ENCODE results near the gene RBFA.
A peak's percentile ranks its signal among the peaks of the same experiment; 100 is the strongest.
"Not testable (repeated sequence)": the region's sequence is repeated elsewhere in the genome, so short reads cannot be mapped to it uniquely, and the experiment has no call there.

RBFA gene

GRCh38 chr18:80004600-80005342, 29.5 kb upstream of the RBFA start:
- no peak overlapping the region for H3K4me2 ChIP-seq (ENCODE audit: low read length)
- peaks cover 3% of the 10 kb centered on the region for H3K4me1 ChIP-seq (ENCODE audit: control insufficient read depth, insufficient read depth, low read length)
- H3K4me3 ChIP-seq (ENCODE audit: low read length) = no peak overlapping the region
- no peaks in the 10 kb centered on the region for H3K36me3 ChIP-seq (ENCODE audit: insufficient read depth, low read length)
- no peaks in the 10 kb centered on the region for H3K9me3 ChIP-seq (replicated peaks; ENCODE audit: low read length)
- no peaks in the 10 kb centered on the region for H3K27me3 ChIP-seq (ENCODE audit: control insufficient read depth, insufficient read depth, low read length)
- no peak overlapping the region for H3K9ac ChIP-seq (ENCODE audit: low read depth, low read length)

DNA sequence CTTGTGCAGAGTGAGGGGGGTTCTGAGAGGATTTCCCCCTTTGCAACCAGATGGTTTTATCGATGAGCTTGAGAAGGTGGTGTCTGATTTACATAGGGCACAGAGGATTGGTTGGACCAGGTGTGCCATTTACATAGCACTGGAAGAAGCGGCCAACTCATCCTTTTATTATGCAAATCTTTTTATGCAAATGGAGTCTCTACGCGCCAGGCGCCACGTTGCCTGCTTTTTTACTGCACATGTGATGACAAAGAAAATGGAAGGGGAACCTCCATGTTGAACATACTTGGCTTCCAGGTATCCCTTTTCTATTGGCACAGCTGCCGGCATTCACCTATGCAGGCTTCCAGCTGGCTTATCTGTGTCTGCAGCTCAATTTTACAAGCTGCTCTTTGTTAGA, 27.5 kb upstream of the RBFA start:
- H3K9ac ChIP-seq (ENCODE audit: low read depth, low read length) = no peak overlapping the region

DNA sequence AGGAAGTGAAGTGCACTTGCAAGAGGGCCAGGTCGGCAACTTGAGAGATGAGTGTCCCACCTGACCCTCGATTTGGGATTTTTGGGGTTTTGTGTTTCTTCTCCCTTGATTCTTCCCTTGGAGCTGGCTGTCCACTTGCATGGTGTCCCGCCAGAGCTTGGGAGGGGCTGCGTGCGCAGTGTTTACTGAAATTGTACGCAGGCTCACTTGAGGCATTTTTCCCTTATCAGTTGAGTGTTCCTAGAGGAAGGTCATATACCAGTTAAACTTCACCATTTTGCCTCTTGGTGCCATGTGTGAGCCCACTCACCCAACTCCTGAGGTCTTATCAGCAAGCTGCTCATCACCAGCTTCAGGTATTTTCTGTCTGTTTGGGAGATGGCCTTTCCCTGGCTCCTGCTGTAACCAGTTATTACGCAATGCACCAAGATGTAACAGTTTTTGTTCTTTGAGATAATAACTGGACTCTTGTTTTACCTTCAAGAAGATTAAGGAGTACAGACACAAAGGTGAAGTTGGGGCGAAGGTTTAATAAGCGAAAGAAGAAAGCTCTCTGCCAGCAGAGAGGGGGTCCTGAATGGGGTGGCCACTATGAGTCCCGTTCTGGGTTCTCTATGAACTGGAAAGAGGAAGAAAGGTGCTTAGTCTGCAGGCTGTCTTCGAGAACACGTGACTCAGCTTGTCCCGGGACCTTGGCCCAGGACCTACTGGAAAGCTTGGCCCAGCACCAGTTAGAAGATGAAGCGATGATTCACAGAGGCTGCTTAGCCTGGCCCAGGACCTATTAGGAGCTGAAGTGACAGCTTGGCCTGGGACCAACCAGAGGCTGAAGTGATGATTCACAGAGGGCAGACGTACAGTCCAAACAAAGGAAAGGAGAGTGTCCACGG, 24.3 kb upstream of the RBFA start:
- Histone ChIP-seq H3K4me2 (ENCODE audit: low read length) (peak overlapping the region; percentile 74), H3K4me3 (ENCODE audit: low read length) (peak overlapping the region; percentile 40), H3K27me3 (ENCODE audit: control insufficient read depth, insufficient read depth, low read length) (no peaks in the 10 kb centered on the region), H3K9ac (ENCODE audit: low read depth, low read length) (no peak overlapping the region), H3K4me1 (ENCODE audit: control insufficient read depth, insufficient read depth, low read length) (peaks cover 14% of the 10 kb centered on the region), H3K36me3 (ENCODE audit: insufficient read depth, low read length) (no peaks in the 10 kb centered on the region), H3K9me3 (replicated peaks; ENCODE audit: low read length) (no peaks in the 10 kb centered on the region)

More for the DNA sequence above, 27.5 kb upstream of the RBFA start:
- no peaks in the 10 kb centered on the region for H3K36me3 ChIP-seq (ENCODE audit: insufficient read depth, low read length)
- H3K4me3 ChIP-seq (ENCODE audit: low read length) = no peak overlapping the region
- no peaks in the 10 kb centered on the region for H3K27me3 ChIP-seq (ENCODE audit: control insufficient read depth, insufficient read depth, low read length)
- no peaks in the 10 kb centered on the region for H3K9me3 ChIP-seq (replicated peaks; ENCODE audit: low read length)
- H3K4me1 ChIP-seq (ENCODE audit: control insufficient read depth, insufficient read depth, low read length) = peaks cover 14% of the 10 kb centered on the region
- no peak overlapping the region for H3K4me2 ChIP-seq (ENCODE audit: low read length)

- Histone ChIP-seq H3K9ac (ENCODE audit: low read depth, low read length) (no peak overlapping the region), H3K4me1 (ENCODE audit: control insufficient read depth, insufficient read depth, low read length) (peaks cover 14% of the 10 kb centered on the region), H3K4me2 (ENCODE audit: low read length) (peak overlapping the region; percentile 74), H3K27me3 (ENCODE audit: control insufficient read depth, insufficient read depth, low read length) (no peaks in the 10 kb centered on the region), H3K4me3 (ENCODE audit: low read length) (peak overlapping the region; percentile 40), H3K36me3 (ENCODE audit: insufficient read depth, low read length) (no peaks in the 10 kb centered on the region), H3K9me3 (replicated peaks; ENCODE audit: low read length) (no peaks in the 10 kb centered on the region)
These were observed 23.7 kb upstream of the RBFA start for GRCh38 chr18:80010551-80010906.

DNA sequence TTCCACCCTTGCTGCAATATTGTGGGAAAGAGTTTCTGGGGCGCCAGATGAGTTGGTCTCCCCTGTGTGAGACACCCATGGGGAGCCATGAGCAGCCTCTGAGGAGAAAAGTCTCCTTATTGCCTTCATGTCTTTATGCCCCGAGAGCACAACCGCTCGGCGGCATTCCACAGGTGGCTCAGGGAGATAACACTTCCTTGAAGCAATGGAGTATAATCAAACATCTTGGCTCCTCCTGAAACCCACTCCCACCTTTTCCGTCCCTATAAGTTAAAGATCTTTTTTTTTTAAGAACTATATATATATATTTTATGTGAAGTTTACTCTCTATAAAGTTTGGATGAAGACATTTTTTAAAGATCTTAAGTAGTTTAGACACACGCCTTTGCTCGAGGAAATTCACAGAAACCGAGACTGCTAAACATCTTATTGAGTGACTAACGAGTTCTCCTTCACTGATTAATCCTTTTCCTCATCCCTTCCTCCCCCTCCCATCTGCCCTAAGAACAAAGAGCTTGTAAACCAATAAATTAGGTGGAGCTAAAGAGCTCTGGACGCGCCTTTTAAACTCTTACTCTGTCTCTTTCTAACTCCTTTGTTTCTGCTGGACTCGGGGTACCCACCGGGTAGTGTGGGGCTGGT, 22.6 kb upstream of the RBFA start:
- not testable (repeated sequence) for H3K4me3 ChIP-seq (ENCODE audit: low read length); H3K9me3 ChIP-seq (replicated peaks; ENCODE audit: low read length)

GRCh38 chr18:80012714-80013113, 21.5 kb upstream of the RBFA start:
- H3K27me3 ChIP-seq (ENCODE audit: control insufficient read depth, insufficient read depth, low read length) = no peaks in the 10 kb centered on the region
- H3K9me3 ChIP-seq (replicated peaks; ENCODE audit: low read length) = no peaks in the 10 kb centered on the region
- peaks cover 14% of the 10 kb centered on the region for H3K4me1 ChIP-seq (ENCODE audit: control insufficient read depth, insufficient read depth, low read length)
- H3K36me3 ChIP-seq (ENCODE audit: insufficient read depth, low read length) = no peaks in the 10 kb centered on the region
- no peak overlapping the region for H3K4me2 ChIP-seq (ENCODE audit: low read length)
- H3K9ac ChIP-seq (ENCODE audit: low read depth, low read length) = no peak overlapping the region
- no peak overlapping the region for H3K4me3 ChIP-seq (ENCODE audit: low read length)

More for the DNA sequence above, 22.6 kb upstream of the RBFA start:
- H3K4me1 ChIP-seq (ENCODE audit: control insufficient read depth, insufficient read depth, low read length) = peaks cover 14% of the 10 kb centered on the region
- H3K4me2 ChIP-seq (ENCODE audit: low read length); H3K9ac ChIP-seq (ENCODE audit: low read depth, low read length); H3K27me3 ChIP-seq (ENCODE audit: control insufficient read depth, insufficient read depth, low read length); H3K36me3 ChIP-seq (ENCODE audit: insufficient read depth, low read length): not testable (repeated sequence)

DNA sequence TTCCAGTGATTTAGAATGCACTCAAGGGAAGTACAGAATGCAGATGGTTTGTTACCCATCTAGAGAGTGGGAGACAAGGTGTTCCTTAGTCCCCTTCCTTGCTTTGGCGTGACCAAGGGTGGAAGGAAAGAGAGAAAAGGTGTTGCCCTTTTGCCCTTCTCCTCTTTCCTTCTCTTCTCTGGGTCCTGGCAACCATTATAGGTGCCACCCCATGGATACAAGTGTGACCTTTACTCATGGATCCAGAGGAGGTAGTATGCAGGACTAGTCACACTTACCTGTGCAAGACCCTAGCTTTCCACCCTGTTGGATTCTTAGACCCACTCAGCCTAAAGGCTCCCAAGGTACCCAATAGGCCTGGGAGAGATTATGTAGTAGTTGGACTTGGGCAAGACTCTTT, 11.6 kb upstream of the RBFA start:
- Histone ChIP-seq H3K9me3 (replicated peaks; ENCODE audit: low read length) (peaks cover 37% of the 10 kb centered on the region), H3K4me1 (ENCODE audit: control insufficient read depth, insufficient read depth, low read length) (peaks cover 7% of the 10 kb centered on the region), H3K27me3 (ENCODE audit: control insufficient read depth, insufficient read depth, low read length) (no peaks in the 10 kb centered on the region), H3K4me2 (ENCODE audit: low read length) (no peak overlapping the region), H3K36me3 (ENCODE audit: insufficient read depth, low read length) (no peaks in the 10 kb centered on the region), H3K4me3 (ENCODE audit: low read length) (no peak overlapping the region), H3K9ac (ENCODE audit: low read depth, low read length) (no peak overlapping the region)

DNA sequence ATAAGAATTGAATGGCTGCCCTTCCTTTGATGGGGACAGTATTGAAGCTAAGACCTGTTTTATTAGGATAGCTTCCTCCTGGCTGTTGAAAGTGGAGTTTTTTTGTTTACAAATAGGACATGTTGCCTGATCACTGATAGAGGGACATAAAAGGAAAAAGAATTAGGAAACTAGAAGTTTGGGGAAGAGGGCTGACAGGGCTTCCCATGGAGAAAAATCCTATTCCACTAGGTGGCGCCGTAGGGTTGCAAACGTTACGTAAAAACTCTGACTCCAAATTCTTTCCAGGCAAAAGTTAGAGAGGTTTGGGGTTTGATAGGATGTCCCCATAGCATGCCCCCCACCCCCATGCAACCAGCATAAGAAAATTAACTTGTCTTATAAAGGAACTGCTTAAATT, 11.1 kb upstream of the RBFA start:
- H3K4me2 ChIP-seq (ENCODE audit: low read length) = no peak overlapping the region
- no peaks in the 10 kb centered on the region for H3K36me3 ChIP-seq (ENCODE audit: insufficient read depth, low read length)
- H3K9ac ChIP-seq (ENCODE audit: low read depth, low read length) = no peak overlapping the region
- no peak overlapping the region for H3K4me3 ChIP-seq (ENCODE audit: low read length)
- H3K9me3 ChIP-seq (replicated peaks; ENCODE audit: low read length) = peaks cover 37% of the 10 kb centered on the region
- H3K27me3 ChIP-seq (ENCODE audit: control insufficient read depth, insufficient read depth, low read length) = no peaks in the 10 kb centered on the region
- H3K4me1 ChIP-seq (ENCODE audit: control insufficient read depth, insufficient read depth, low read length) = peaks cover 7% of the 10 kb centered on the region

DNA sequence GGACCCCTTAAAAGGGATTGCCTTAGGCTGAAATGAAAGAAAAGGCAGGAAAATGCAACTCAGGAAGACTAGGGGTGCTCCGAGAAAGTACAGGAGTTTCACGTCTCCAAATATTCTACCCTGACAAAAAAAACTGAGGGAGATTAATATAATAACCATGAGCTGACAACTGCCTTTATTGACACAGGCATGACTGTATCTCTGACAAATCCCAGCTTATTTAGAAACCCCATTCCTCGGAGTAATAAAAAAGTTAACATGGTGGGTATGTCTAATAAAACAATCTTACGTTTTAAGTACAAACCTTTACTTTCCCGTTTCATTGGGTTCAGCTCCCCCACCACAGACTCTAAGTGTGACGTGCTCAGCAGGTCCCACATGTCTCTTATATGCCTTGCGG, 7.9 kb upstream of the RBFA start:
- no peak overlapping the region for H3K9ac ChIP-seq (ENCODE audit: low read depth, low read length)

DNA sequence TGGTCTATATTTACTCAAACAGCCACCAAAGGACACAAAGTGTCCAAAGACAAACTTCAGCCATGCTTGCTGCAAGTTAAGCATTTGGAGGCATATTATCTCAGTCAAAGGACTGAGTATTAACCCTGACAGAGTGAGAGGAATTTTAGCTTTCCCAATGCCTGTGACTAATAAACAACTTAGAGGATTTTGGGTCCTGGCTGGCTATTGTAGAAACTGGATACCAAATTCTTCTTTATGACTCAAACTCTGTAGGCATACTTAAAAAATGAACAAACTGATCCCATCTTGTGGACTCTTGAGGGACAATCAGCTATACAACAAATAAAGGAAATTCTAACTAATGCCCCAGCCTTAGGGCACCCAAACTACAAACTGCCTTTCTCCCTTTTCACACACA, 6.5 kb upstream of the RBFA start:
- not testable (repeated sequence) for H3K36me3 ChIP-seq (ENCODE audit: insufficient read depth, low read length); H3K9ac ChIP-seq (ENCODE audit: low read depth, low read length); H3K4me1 ChIP-seq (ENCODE audit: control insufficient read depth, insufficient read depth, low read length); H3K27me3 ChIP-seq (ENCODE audit: control insufficient read depth, insufficient read depth, low read length); H3K4me3 ChIP-seq (ENCODE audit: low read length); H3K4me2 ChIP-seq (ENCODE audit: low read length)
- H3K9me3 ChIP-seq (replicated peaks; ENCODE audit: low read length) = peaks cover 21% of the 10 kb centered on the region

More for the DNA sequence above, 7.9 kb upstream of the RBFA start:
- peaks cover 31% of the 10 kb centered on the region for H3K9me3 ChIP-seq (replicated peaks; ENCODE audit: low read length)
- H3K4me3 ChIP-seq (ENCODE audit: low read length) = no peak overlapping the region
- H3K4me2 ChIP-seq (ENCODE audit: low read length) = no peak overlapping the region
- peaks cover 7% of the 10 kb centered on the region for H3K4me1 ChIP-seq (ENCODE audit: control insufficient read depth, insufficient read depth, low read length)
- no peaks in the 10 kb centered on the region for H3K36me3 ChIP-seq (ENCODE audit: insufficient read depth, low read length)
- H3K27me3 ChIP-seq (ENCODE audit: control insufficient read depth, insufficient read depth, low read length) = no peaks in the 10 kb centered on the region

- peaks cover 6% of the 10 kb centered on the region for H3K9me3 ChIP-seq (replicated peaks; ENCODE audit: low read length)
- no peaks in the 10 kb centered on the region for H3K27me3 ChIP-seq (ENCODE audit: control insufficient read depth, insufficient read depth, low read length)
- no peak overlapping the region for H3K4me2 ChIP-seq (ENCODE audit: low read length)
- H3K4me3 ChIP-seq (ENCODE audit: low read length) = no peak overlapping the region
- H3K9ac ChIP-seq (ENCODE audit: low read depth, low read length) = no peak overlapping the region
- no peaks in the 10 kb centered on the region for H3K36me3 ChIP-seq (ENCODE audit: insufficient read depth, low read length)
- H3K4me1 ChIP-seq (ENCODE audit: control insufficient read depth, insufficient read depth, low read length) = peaks cover 7% of the 10 kb centered on the region
These were observed 4.5 kb upstream of the RBFA start for GRCh38 chr18:80029690-80030089.
